GM18505 (cell line): ENCODE measurements around the gene ZDHHC8.

Experiments
- ATAC-seq: cut with Tn5 transposase; IDR thresholded peaks from one replicate; pipeline ENCODE4 v1.9.1; 2021; ENCODE audit not compliant: unreplicated experiment
- POLR2A ChIP-seq: IDR thresholded peaks from 4 replicates; pipeline ENCODE4 v1.6.1; 2011; ENCODE audit warnings: borderline replicate concordance; ENCODE audit not compliant: insufficient read depth, insufficient read length; ENCODE audit errors: extremely low read depth

ZDHHC8 gene

GRCh38 chr22:20142711-20143621 is 11.4 kb downstream of the ZDHHC8 start:
- no peak for ATAC-seq
- no peak for TF ChIP-seq POLR2A

- no peak for TF ChIP-seq POLR2A
- no peak for ATAC-seq
Measured at GRCh38 chr22:20143883-20144665, 12.5 kb downstream of the ZDHHC8 start.

GRCh38 chr22:20145206-20145831 is 13.7 kb downstream of the ZDHHC8 start:
- TF ChIP-seq POLR2A, result no peak
- no peak for ATAC-seq

GRCh38 chr22:20145832-20146223 is 14.2 kb downstream of the ZDHHC8 start:
- ATAC-seq, result no peak
- TF ChIP-seq POLR2A, result no peak

- no peak for TF ChIP-seq POLR2A
- ATAC-seq, result no peak
Measured at GRCh38 chr22:20146777-20147176, 15.2 kb downstream of the ZDHHC8 start.

- ATAC-seq, result no peak
- no peak for TF ChIP-seq POLR2A
Measured at GRCh38 chr22:20147237-20147988, 15.8 kb downstream of the ZDHHC8 start.

GRCh38 chr22:20148414-20148813 is 16.8 kb downstream of the ZDHHC8 start:
- TF ChIP-seq POLR2A, result no peak
- no peak for ATAC-seq

- ATAC-seq, result no peak
Measured at GRCh38 chr22:20149257-20150250, 17.9 kb downstream of the ZDHHC8 start.

GRCh38 chr22:20150381-20151275 is 19.0 kb downstream of the ZDHHC8 start, which contains the start of gene CCDC188:
Gene CCDC188 (minus strand): TSS chr22:20151055. CDS start chr22:20150986, 69 bp downstream.
- ATAC-seq, result no peak

More at GRCh38 chr22:20149257-20150250, 17.9 kb downstream of the ZDHHC8 start:
- no peak for TF ChIP-seq POLR2A

GRCh38 chr22:20151276-20151588 is 19.6 kb downstream of the ZDHHC8 start:
- ATAC-seq, result no peak
- no peak for TF ChIP-seq POLR2A

More at GRCh38 chr22:20150381-20151275, 19.0 kb downstream of the ZDHHC8 start, which contains the start of gene CCDC188:
- no peak for TF ChIP-seq POLR2A

- no peak for TF ChIP-seq POLR2A
- no peak for ATAC-seq
Measured at GRCh38 chr22:20152464-20152890, 20.9 kb downstream of the ZDHHC8 start.
